CD4-positive, alpha-beta memory T cell (primary cell): ENCODE results near the gene TRIM10. TPM values are rescaled to one million over a fixed set of nuclear protein-coding genes. Genes with fewer than 3 reads are reported as not detected.

Experiments used
- CTCF ChIA-PET: fragments of 350-600 bp; sonication (Branson Sonifier 250); formaldehyde crosslinking; loops from one replicate; lab custom pipeline; 2021; ENCODE audit warnings: inconsistent platforms; ENCODE audit not compliant: partially characterized antibody; lab: Charles Lee
- POLR2A ChIA-PET: fragments of 350-600 bp; sonication (Branson Sonifier 250); formaldehyde crosslinking; loops from one replicate; lab custom pipeline; 2021; ENCODE audit not compliant: partially characterized antibody; lab: Charles Lee
- DNase-seq, 5 donors: peaks; one replicate each; pipeline versions ENCODE4 v3.0.0 to v3.0.0-alpha.2; 2020 to 2022; ENCODE audit warnings: mixed read lengths in 1 of 5
- H3K27ac ChIP-seq: one replicate; pipeline ENCODE4 v1.7.0; 2013; ENCODE audit warnings: low read depth, low read length
- H3K27me3 ChIP-seq: 2 replicates; pipeline ENCODE4 v1.7.0; 2013; ENCODE audit warnings: mild to moderate bottlenecking, low read length, moderate library complexity; ENCODE audit not compliant: insufficient read depth
- H3K36me3 ChIP-seq: 2 replicates; pipeline ENCODE4 v1.7.0; 2013; ENCODE audit warnings: mild to moderate bottlenecking, low read length, moderate library complexity; ENCODE audit not compliant: insufficient read depth
- H3K4me1 ChIP-seq: 2 replicates; pipeline ENCODE4 v1.7.0; 2013; ENCODE audit warnings: mild to moderate bottlenecking, low read length, moderate library complexity; ENCODE audit not compliant: insufficient read depth
- H3K4me3 ChIP-seq, 2 donors: one replicate each; pipeline ENCODE4 v1.7.0; 2013; ENCODE audit warnings: low read length in 2 of 2, mild to moderate bottlenecking in 1 of 2
- H3K9me3 ChIP-seq, 2 donors: one replicate each; pipeline ENCODE4 v1.7.0; 2013; ENCODE audit warnings: low read length in 2 of 2, control low read depth in 1 of 2; ENCODE audit not compliant: control insufficient read depth in 1 of 2
- H3K27ac Mint-ChIP-seq, 7 donors: one replicate each; pipeline ENCODE4 v1.8.0; 2020 to 2021; ENCODE audit warnings: mixed read lengths in 7 of 7, mild to moderate bottlenecking in 6 of 7, inconsistent platforms in 3 of 7, moderate library complexity in 3 of 7
- H3K27me3 Mint-ChIP-seq, 2 donors: one replicate each; pipeline ENCODE4 v1.8.0; 2020 to 2021; ENCODE audit warnings: mixed read lengths in 2 of 2
- H3K36me3 Mint-ChIP-seq, 2 donors: one replicate each; pipeline ENCODE4 v1.8.0; 2020 to 2021; ENCODE audit warnings: mixed read lengths in 2 of 2, inconsistent platforms in 1 of 2, mild to moderate bottlenecking in 1 of 2
- H3K4me1 Mint-ChIP-seq, 4 donors: one replicate each; pipeline ENCODE4 v1.8.0; 2020 to 2021; ENCODE audit warnings: mixed read lengths in 4 of 4, mild to moderate bottlenecking in 1 of 4
- H3K4me3 Mint-ChIP-seq, 8 donors: one replicate each; pipeline ENCODE4 v1.8.0; 2020 to 2021; ENCODE audit warnings: mixed read lengths in 8 of 8, mild to moderate bottlenecking in 7 of 8, moderate library complexity in 6 of 8, inconsistent platforms in 3 of 8
- H3K9me3 Mint-ChIP-seq, 8 donors: one replicate each; pipeline ENCODE4 v1.8.0; 2020 to 2021; ENCODE audit warnings: mixed read lengths in 8 of 8, mild to moderate bottlenecking in 5 of 8, inconsistent platforms in 3 of 8, moderate library complexity in 1 of 8
- intact Hi-C: fragments of 100-400 bp; cut with micrococcal nuclease; formaldehyde crosslinking; loops from one replicate; pipeline ENCODE4 v1.15.1; 2023
- polyA plus RNA-seq, 2 donors: library from polyadenylated mRNA; unstranded; fragments of 300-500 nt; fragmentation: Illumina TruSeq; gene quantifications; one replicate each; pipeline ENCODE4 v1.2.3, GENCODE V29; 2021
- total RNA-seq, 2 experiments: library from RNA; stranded (reverse); gene quantifications; one replicate each; pipeline ENCODE4 v1.2.3, GENCODE V29; 2021

The TRIM10 gene
- total and polyA plus RNA-seq, 4 experiments from 2014 or later: not detected

GRCh38 chr6:30112402-30112994, 48.5 kb downstream of the TRIM10 start:
- Histone ChIP-seq H3K4me1 (no peaks in the 10 kb centered on the region), H3K9me3 (no peaks in the 10 kb centered on the region), H3K4me3 (no peak overlapping the region), H3K36me3 (no peaks in the 10 kb centered on the region), H3K27me3 (peaks cover 7% of the 10 kb centered on the region), H3K27ac (no peak overlapping the region)
- no peaks in the 10 kb centered on the region for H3K9me3 Mint-ChIP-seq
- H3K4me1 Mint-ChIP-seq: peaks cover 0 to 6% (median 3%) of the 10 kb centered on the region in 4 donors
- peaks cover 31 to 38% of the 10 kb centered on the region in 2 donors for H3K27me3 Mint-ChIP-seq
- no peaks in the 10 kb centered on the region for H3K36me3 Mint-ChIP-seq
- DNase-seq: no peak
- intact Hi-C loops: no loop called here
- H3K4me3 Mint-ChIP-seq: no peak overlapping the region
- H3K27ac Mint-ChIP-seq: no peak overlapping the region
- ChIA-PET POLR2A (no interaction called here), CTCF (interaction anchor here (2.3 to 2.4 kb wide), 2 partner anchors 9 to 20 kb away, joined by 8 to 10 read pairs; no protein-coding TSS in a partner anchor)

DNA sequence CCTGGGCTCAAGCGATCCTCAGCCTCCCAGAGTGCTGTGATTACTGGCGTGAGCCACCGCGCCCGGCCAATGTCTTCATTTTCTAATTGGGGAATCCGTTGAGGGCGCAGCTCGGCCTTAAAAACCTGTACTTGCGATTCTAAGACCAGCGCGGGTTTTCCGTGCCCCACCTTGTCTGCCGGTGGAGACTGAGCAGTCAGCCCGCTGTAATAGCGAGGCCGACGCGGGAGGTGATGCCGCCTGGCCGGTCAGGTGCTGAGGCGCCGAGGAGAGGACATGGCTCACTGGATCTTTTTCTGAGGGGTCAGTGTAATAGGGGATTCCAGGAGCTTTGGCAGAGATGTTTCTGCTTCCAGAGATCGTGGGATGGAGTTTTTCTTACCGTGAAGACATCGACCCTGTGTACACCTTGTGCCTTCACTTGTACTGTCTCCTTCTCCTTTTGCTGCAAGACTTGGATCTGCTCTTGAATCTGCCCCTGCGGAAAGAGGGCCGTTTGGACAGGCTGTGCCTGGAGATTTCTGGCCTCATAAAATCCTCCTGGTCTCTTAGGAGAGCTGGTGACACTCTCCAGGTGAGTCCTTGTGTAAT, 49.6 kb downstream of the TRIM10 start:
- Histone ChIP-seq H3K4me3 (no peak overlapping the region), H3K27me3 (peaks cover 7% of the 10 kb centered on the region), H3K27ac (no peak overlapping the region), H3K9me3 (no peaks in the 10 kb centered on the region), H3K36me3 (no peaks in the 10 kb centered on the region), H3K4me1 (no peaks in the 10 kb centered on the region)
- intact Hi-C loops: no loop called here
- H3K27ac Mint-ChIP-seq: no peak overlapping the region
- H3K27me3 Mint-ChIP-seq: peaks cover 32 to 37% of the 10 kb centered on the region in 2 donors
- no peaks in the 10 kb centered on the region for H3K9me3 Mint-ChIP-seq
- peaks cover 0 to 6% (median 3%) of the 10 kb centered on the region in 4 donors for H3K4me1 Mint-ChIP-seq
- no peak for DNase-seq
- no peak overlapping the region for H3K4me3 Mint-ChIP-seq
- H3K36me3 Mint-ChIP-seq: no peaks in the 10 kb centered on the region
- CTCF ChIA-PET: interaction anchor here (2.3 to 2.4 kb wide), 2 partner anchors 8 to 21 kb away, joined by 8 to 10 read pairs; no protein-coding TSS in a partner anchor
- POLR2A ChIA-PET: no interaction called here

- intact Hi-C loops: no loop called here
- no peak overlapping the region for H3K4me3 ChIP-seq
- Mint-ChIP-seq H3K4me1 (peaks cover 22 to 38% (median 33%) of the 10 kb centered on the region in 4 donors), H3K36me3 (no peaks in the 10 kb centered on the region), H3K9me3 (peaks cover 0 to 2% (median 0%) of the 10 kb centered on the region in 8 donors), H3K27me3 (peaks cover 20 to 26% of the 10 kb centered on the region in 2 donors), H3K27ac (no peak overlapping the region), H3K4me3 (peak overlapping the region in 1 of 8 donors; percentile 40)
- no peaks in the 10 kb centered on the region for H3K36me3 ChIP-seq
- peaks cover 35% of the 10 kb centered on the region for H3K4me1 ChIP-seq
- H3K27me3 ChIP-seq: peaks cover 7% of the 10 kb centered on the region
- no peak overlapping the region for H3K27ac ChIP-seq
- ChIA-PET POLR2A (interaction anchor here (4.0 kb wide), 1 partner anchor 26 kb away, joined by 38 read pairs; no protein-coding TSS in a partner anchor), CTCF (interaction anchor here (0.7 to 6.7 kb wide), 11 partner anchors 7 to 257 kb away, joined by 3 to 263 read pairs (median 10); partner anchors contain the start of genes POLR1H, TRIM31 and TRIM40)
- H3K9me3 ChIP-seq: no peaks in the 10 kb centered on the region
- no peak for DNase-seq
Observed at GRCh38 chr6:30104661-30105060, 56.4 kb downstream of the TRIM10 start.

DNA sequence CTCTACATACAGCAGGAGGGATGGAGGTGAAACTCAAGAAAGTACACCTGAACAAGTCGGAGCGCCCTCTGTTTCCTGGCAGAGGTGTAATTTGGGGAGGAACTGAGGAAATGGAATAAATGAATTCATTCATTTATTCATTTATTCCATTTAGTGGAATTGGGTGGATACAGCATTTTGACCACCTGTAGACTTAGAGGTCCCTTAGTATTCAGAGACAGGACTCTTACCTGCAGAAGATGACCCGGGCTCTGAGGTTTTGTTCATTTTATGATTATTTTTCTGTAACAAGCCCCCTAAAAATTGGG, 57.2 kb downstream of the TRIM10 start:
- Histone ChIP-seq H3K4me1 (peaks cover 35% of the 10 kb centered on the region), H3K4me3 (peak overlapping the region in 1 of 2 donors; percentile 48), H3K27ac (no peak overlapping the region), H3K27me3 (peaks cover 7% of the 10 kb centered on the region), H3K9me3 (no peaks in the 10 kb centered on the region), H3K36me3 (no peaks in the 10 kb centered on the region)
- Mint-ChIP-seq H3K4me3 (peak overlapping the region; percentile 84 to 94 (median 90)), H3K4me1 (peaks cover 22 to 44% (median 33%) of the 10 kb centered on the region in 4 donors), H3K36me3 (no peaks in the 10 kb centered on the region), H3K27me3 (peaks cover 22 to 27% of the 10 kb centered on the region in 2 donors), H3K27ac (peak overlapping the region in 4 of 7 donors; percentile 71 to 86 (median 78)), H3K9me3 (peaks cover 0 to 2% (median 0%) of the 10 kb centered on the region in 8 donors)
- no peak for DNase-seq
- POLR2A ChIA-PET: interaction anchor here (1.0 to 4.0 kb wide), 8 partner anchors 27 to 222 kb away, joined by 3 to 38 read pairs (median 7); partner anchors contain the start of genes POLR1H, PPP1R11 and RNF39
- intact Hi-C loops: loop anchor here (1.0 to 2.0 kb wide), 4 partner anchors 27 to 293 kb away; no protein-coding TSS in a partner anchor
- CTCF ChIA-PET: interaction anchor here (0.7 to 6.7 kb wide), 23 partner anchors 8 to 291 kb away, joined by 3 to 263 read pairs (median 4); partner anchors contain the start of genes POLR1H, PPP1R11, TRIM31 and TRIM40

DNA sequence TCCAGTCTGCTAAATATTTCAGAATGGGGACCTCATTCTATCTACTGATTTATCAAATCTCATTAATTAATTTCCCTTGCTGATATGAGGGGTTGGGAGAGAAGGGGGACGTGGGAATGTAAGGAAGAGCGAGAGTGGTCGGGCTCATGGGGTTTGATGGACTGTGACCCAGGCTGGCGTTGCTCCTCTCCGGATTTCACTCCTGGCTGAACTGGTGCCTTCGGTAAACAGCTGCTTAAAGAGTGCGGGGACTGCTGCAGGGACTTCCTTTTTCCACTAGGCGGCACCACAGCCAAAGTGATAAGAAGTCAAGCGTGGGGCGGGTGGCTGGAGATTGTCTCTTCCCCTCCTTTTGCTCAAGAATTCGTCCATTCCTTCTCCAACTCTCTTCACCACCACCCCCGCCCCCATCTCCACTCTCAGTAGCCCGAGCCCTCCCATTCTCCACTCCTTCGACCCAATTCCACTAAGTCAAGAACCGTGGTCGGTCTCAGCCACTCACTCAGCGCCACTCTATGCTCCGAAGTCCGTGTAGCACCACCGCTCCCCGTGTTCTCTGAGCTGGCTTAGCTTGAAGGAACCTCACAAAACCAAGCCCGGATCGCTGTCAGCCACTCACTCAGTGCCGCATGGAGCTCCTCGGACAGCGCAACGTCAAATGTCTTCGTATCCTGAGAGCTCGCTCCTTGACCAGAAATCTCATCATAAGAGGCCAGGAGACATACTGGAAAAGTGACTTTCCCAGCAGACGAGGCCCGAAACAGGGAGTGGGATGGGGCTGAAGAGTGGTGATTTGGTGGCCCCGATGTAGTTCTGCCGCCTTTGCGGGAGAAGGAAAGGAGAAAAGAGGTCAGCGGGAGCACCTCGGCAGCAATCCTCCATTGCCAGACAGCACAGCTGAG, 57.8 kb downstream of the TRIM10 start:
- Histone ChIP-seq H3K27ac (peak overlapping the region; percentile 20), H3K4me1 (peaks cover 37% of the 10 kb centered on the region), H3K4me3 (peak overlapping the region; percentile 19 to 48), H3K9me3 (no peaks in the 10 kb centered on the region), H3K36me3 (no peaks in the 10 kb centered on the region), H3K27me3 (peaks cover 13% of the 10 kb centered on the region)
- ChIA-PET CTCF (interaction anchor here (0.7 to 6.7 kb wide), 24 partner anchors 7 to 295 kb away, joined by 3 to 263 read pairs (median 4); partner anchors contain the start of genes POLR1H, PPP1R11, TRIM31 and TRIM40), POLR2A (interaction anchor here (0.7 to 4.0 kb wide), 10 partner anchors 9 to 223 kb away, joined by 3 to 38 read pairs (median 6); partner anchors contain the start of genes POLR1H, PPP1R11 and RNF39)
- Mint-ChIP-seq H3K9me3 (peaks cover 0 to 2% (median 0%) of the 10 kb centered on the region in 8 donors), H3K36me3 (no peaks in the 10 kb centered on the region), H3K27me3 (peaks cover 25 to 28% of the 10 kb centered on the region in 2 donors), H3K4me3 (peak overlapping the region; percentile 84 to 94 (median 90)), H3K4me1 (peaks cover 26 to 48% (median 38%) of the 10 kb centered on the region in 4 donors), H3K27ac (peak overlapping the region; percentile 61 to 93 (median 76))
- intact Hi-C loops: loop anchor here (1.0 to 2.0 kb wide), 5 partner anchors 28 to 294 kb away; partner anchors contain the start of gene POLR1H
- DNase-seq: peak; percentile 82 to 84 (median 83)

DNA sequence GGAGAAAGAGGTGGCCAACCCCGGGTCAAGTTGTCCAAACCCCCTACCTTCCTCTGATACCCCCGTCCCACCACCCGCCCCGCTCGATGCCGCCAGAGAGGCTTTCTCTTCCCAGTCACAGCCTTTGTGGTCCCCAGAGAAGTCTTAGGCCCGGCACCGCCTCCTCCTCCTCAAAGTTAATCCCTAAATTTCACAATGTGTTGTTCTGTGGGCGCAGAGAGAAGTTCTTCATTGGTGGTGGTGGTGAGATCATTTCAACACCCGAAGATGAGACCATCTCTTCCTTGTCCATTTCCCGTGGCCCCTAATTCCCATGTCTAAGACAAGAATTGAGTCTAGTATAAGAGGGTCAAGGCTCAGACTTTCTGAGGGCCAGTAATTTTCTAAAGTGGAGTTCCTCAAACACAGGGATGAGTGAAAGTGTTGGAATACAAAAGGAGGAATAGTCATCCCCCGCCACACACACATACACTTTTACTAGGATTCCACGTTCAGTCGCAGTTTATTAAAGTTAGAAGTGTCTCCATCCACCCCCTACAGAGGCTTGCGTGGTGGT, 58.5 kb downstream of the TRIM10 start:
- H3K36me3 Mint-ChIP-seq: no peaks in the 10 kb centered on the region
- H3K27me3 Mint-ChIP-seq: peaks cover 23 to 28% of the 10 kb centered on the region in 2 donors
- H3K9me3 ChIP-seq: no peaks in the 10 kb centered on the region
- ChIA-PET POLR2A (interaction anchor here (1.0 to 4.0 kb wide), 10 partner anchors 11 to 224 kb away, joined by 3 to 38 read pairs (median 6); partner anchors contain the start of genes POLR1H, PPP1R11 and RNF39), CTCF (interaction anchor here (1.0 to 6.7 kb wide), 17 partner anchors 10 to 295 kb away, joined by 3 to 263 read pairs (median 8); partner anchors contain the start of genes POLR1H, PPP1R11, RNF39 and TRIM31)
- peak overlapping the region; percentile 61 to 93 (median 76) for H3K27ac Mint-ChIP-seq
- peak overlapping the region; percentile 18 for H3K27ac ChIP-seq
- H3K4me3 ChIP-seq: peak overlapping the region in 1 of 2 donors; percentile 48
- intact Hi-C loops: loop anchor here (1.0 to 2.0 kb wide), 2 partner anchors 41 to 294 kb away; partner anchors contain the start of gene POLR1H
- DNase-seq: peak in 2 of 5 donors; percentile 2 to 13
- H3K9me3 Mint-ChIP-seq: peaks cover 0 to 2% (median 0%) of the 10 kb centered on the region in 8 donors
- peaks cover 30 to 56% (median 44%) of the 10 kb centered on the region in 4 donors for H3K4me1 Mint-ChIP-seq
- no peaks in the 10 kb centered on the region for H3K36me3 ChIP-seq
- peaks cover 16% of the 10 kb centered on the region for H3K27me3 ChIP-seq
- H3K4me3 Mint-ChIP-seq: peak overlapping the region; percentile 84 to 94 (median 90)
- peaks cover 44% of the 10 kb centered on the region for H3K4me1 ChIP-seq
